ENCODE data around the gene RYR1.

The RYR1 gene

GRCh38 chr19:38440592-38440991 is 7.1 kb downstream of the RYR1 start:
- no peaks in the 10 kb centered on the region for H3K27me3 ChIP-seq (ENCODE audit: control insufficient read depth, low read length)
- H3K9me3 ChIP-seq (ENCODE audit: control insufficient read depth, insufficient read depth, low read length): no peaks in the 10 kb centered on the region
- no peak overlapping the region for H3K4me3 ChIP-seq (ENCODE audit: low read length)
- H3F3A ChIP-seq (ENCODE audit: control insufficient read depth, insufficient read depth): no peaks in the 10 kb centered on the region
- no peak overlapping the region for H3K4me2 ChIP-seq (ENCODE audit: low read length)
- no peaks in the 10 kb centered on the region for H3K4me1 ChIP-seq (ENCODE audit: control insufficient read depth, low read length)
- no peaks in the 10 kb centered on the region for H4K20me1 ChIP-seq (ENCODE audit: control insufficient read depth, insufficient read depth, low read depth, low read length)
- H3K27ac ChIP-seq (ENCODE audit: low read depth, low read length): no peak overlapping the region
- no peaks in the 10 kb centered on the region for H3K36me3 ChIP-seq (ENCODE audit: control insufficient read depth, low read length)
- no peaks in the 10 kb centered on the region for H3K79me2 ChIP-seq (ENCODE audit: control insufficient read depth, low read length)
- no peaks in the 10 kb centered on the region for H3K9me2 ChIP-seq (replicated peaks; ENCODE audit: control insufficient read depth, low read length)
- no peak for TF ChIP-seq CTCF (IDR thresholded peaks at IDR 0.05; ENCODE audit: low read depth, low read length, poor library complexity, severe bottlenecking)
- TF ChIP-seq EZH2phosphoT487 (IDR thresholded peaks at IDR 0.05; ENCODE audit: borderline replicate concordance, low read length): no peak

DNA sequence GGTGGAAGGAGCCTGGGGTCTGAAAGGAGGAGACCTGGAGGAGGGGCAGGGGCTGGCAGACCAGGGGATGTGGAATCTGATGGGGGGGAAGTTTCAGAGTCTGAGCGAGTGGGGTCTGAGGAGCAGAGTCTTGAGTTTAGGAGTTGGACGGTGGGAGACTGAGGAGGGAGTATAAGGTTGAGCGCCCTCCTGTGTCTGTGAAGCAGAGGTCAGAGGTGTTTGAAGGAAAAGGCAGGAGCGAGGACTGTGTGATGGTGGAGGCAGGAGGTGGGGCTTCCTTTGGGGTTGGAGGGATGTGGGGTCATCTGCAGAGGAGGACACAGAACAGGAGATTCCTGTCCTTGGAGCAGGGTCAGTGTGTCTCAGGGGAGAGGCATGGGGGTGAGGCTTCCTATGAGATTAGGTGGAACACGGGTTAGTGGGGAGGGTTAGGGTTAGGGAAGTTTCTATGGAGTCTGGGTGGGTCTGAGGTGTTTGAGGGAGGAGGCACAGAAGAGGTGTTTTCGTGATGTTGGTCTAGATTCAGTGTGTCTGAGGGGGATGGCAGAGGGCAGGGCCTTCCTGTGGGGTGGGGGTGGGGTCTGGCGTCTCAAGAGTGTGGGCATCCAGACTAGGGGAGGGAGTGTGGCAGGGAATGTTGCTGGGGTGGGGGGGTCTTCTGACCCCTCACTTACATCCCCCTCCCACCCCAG is 8.3 kb downstream of the RYR1 start:
- Histone ChIP-seq H3K27ac (ENCODE audit: low read depth, low read length) (no peak overlapping the region), H3K4me1 (ENCODE audit: control insufficient read depth, low read length) (no peaks in the 10 kb centered on the region), H3K79me2 (ENCODE audit: control insufficient read depth, low read length) (no peaks in the 10 kb centered on the region), H3K27me3 (ENCODE audit: control insufficient read depth, low read length) (no peaks in the 10 kb centered on the region), H3K36me3 (ENCODE audit: control insufficient read depth, low read length) (no peaks in the 10 kb centered on the region), H3K9me3 (ENCODE audit: control insufficient read depth, insufficient read depth, low read length) (no peaks in the 10 kb centered on the region), H3F3A (ENCODE audit: control insufficient read depth, insufficient read depth) (no peaks in the 10 kb centered on the region), H3K4me3 (ENCODE audit: low read length) (no peak overlapping the region), H4K20me1 (ENCODE audit: control insufficient read depth, insufficient read depth, low read depth, low read length) (no peaks in the 10 kb centered on the region), H3K9me2 (replicated peaks; ENCODE audit: control insufficient read depth, low read length) (no peaks in the 10 kb centered on the region), H3K4me2 (ENCODE audit: low read length) (no peak overlapping the region)
- TF ChIP-seq EZH2phosphoT487 (IDR thresholded peaks at IDR 0.05; ENCODE audit: borderline replicate concordance, low read length) (no peak), CTCF (IDR thresholded peaks at IDR 0.05; ENCODE audit: low read depth, low read length, poor library complexity, severe bottlenecking) (peak; percentile 43)

DNA sequence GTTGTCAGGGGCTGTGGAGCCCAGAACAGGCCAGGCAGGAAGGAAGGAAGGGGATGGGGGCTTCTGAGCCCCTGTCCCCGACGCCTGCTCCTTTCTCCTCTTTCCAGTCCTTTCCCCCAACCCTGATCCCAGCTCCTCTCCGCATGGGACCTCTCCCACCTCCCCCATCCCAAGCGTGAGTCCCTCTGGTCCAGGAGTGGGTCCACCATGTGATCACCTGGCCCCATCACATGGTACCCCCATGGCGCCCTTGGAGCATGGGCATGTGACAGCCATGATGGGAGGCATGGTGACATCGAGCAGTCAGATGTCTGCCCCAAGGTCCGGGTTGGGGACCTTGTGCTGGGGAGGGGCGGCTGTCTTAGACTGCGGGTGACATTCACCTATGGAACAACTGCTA is 9.2 kb downstream of the RYR1 start:
- Histone ChIP-seq H3K27ac (ENCODE audit: low read depth, low read length) (no peak overlapping the region), H3K27me3 (ENCODE audit: control insufficient read depth, low read length) (no peaks in the 10 kb centered on the region), H3K4me1 (ENCODE audit: control insufficient read depth, low read length) (no peaks in the 10 kb centered on the region), H3K36me3 (ENCODE audit: control insufficient read depth, low read length) (no peaks in the 10 kb centered on the region), H3K79me2 (ENCODE audit: control insufficient read depth, low read length) (no peaks in the 10 kb centered on the region), H3K9me2 (replicated peaks; ENCODE audit: control insufficient read depth, low read length) (no peaks in the 10 kb centered on the region), H4K20me1 (ENCODE audit: control insufficient read depth, insufficient read depth, low read depth, low read length) (no peaks in the 10 kb centered on the region), H3K4me2 (ENCODE audit: low read length) (no peak overlapping the region), H3K4me3 (ENCODE audit: low read length) (no peak overlapping the region), H3K9me3 (ENCODE audit: control insufficient read depth, insufficient read depth, low read length) (no peaks in the 10 kb centered on the region), H3F3A (ENCODE audit: control insufficient read depth, insufficient read depth) (no peaks in the 10 kb centered on the region)
- TF ChIP-seq EZH2phosphoT487 (IDR thresholded peaks at IDR 0.05; ENCODE audit: borderline replicate concordance, low read length) (no peak), CTCF (IDR thresholded peaks at IDR 0.05; ENCODE audit: low read depth, low read length, poor library complexity, severe bottlenecking) (no peak)
